ENCODE data around the gene TK2.

TK2 gene

GRCh38 chr16:66541388-66542355 lies 8.2 kb downstream of the TK2 start:
- Histone ChIP-seq H3K27ac (no peak overlapping the region), H3K27me3 (no peaks in the 10 kb centered on the region), H3K36me3 (peaks cover 17 to 85% (median 28%) of the 10 kb centered on the region in 3 donors), H3K4me1 (peaks cover 0 to 3% (median 0%) of the 10 kb centered on the region in 4 donors), H3K4me3 (no peak overlapping the region), H3K9me3 (no peaks in the 10 kb centered on the region)
- TF ChIP-seq CTCF (IDR thresholded peaks at IDR 0.05): no peak
- intact Hi-C loops (cut with DNase I; ENCODE audit: low total_unique reads): loop anchor here (10.0 kb wide), 1 partner anchor 333 kb away; no protein-coding TSS in a partner anchor
- DNase-seq: no peak

- Histone ChIP-seq H3K4me3 (no peak overlapping the region), H3K27me3 (no peaks in the 10 kb centered on the region), H3K9me3 (no peaks in the 10 kb centered on the region), H3K4me1 (peaks cover 0 to 3% (median 0%) of the 10 kb centered on the region in 4 donors), H3K36me3 (peaks cover 33 to 95% (median 45%) of the 10 kb centered on the region in 3 donors), H3K27ac (no peak overlapping the region)
- no peak for TF ChIP-seq CTCF (IDR thresholded peaks at IDR 0.05)
- no peak for DNase-seq
- intact Hi-C loops (cut with DNase I; ENCODE audit: low total_unique reads): loop anchor here (10.0 kb wide), 1 partner anchor 335 kb away; no protein-coding TSS in a partner anchor
These were observed 10.1 kb downstream of the TK2 start for GRCh38 chr16:66539623-66540469.

- H3K27ac ChIP-seq: no peak overlapping the region
- peaks cover 0 to 3% (median 0%) of the 10 kb centered on the region in 4 donors for H3K4me1 ChIP-seq
- intact Hi-C loops (cut with DNase I; ENCODE audit: low total_unique reads): no loop called here
These were observed 11.0 kb downstream of the TK2 start for GRCh38 chr16:66538910-66539309.

GRCh38 chr16:66537236-66537635 lies 12.7 kb downstream of the TK2 start:
- H3K27ac ChIP-seq: no peak overlapping the region
- intact Hi-C loops (cut with DNase I; ENCODE audit: low total_unique reads): no loop called here
- peaks cover 39 to 92% (median 45%) of the 10 kb centered on the region in 3 donors for H3K36me3 ChIP-seq

More at GRCh38 chr16:66538910-66539309, 11.0 kb downstream of the TK2 start:
- DNase-seq: no peak
- TF ChIP-seq CTCF (IDR thresholded peaks at IDR 0.05): no peak
- H3K36me3 ChIP-seq: peaks cover 33 to 95% (median 45%) of the 10 kb centered on the region in 3 donors
- no peak overlapping the region for H3K4me3 ChIP-seq
- no peaks in the 10 kb centered on the region for H3K27me3 ChIP-seq
- no peaks in the 10 kb centered on the region for H3K9me3 ChIP-seq

More at GRCh38 chr16:66537236-66537635, 12.7 kb downstream of the TK2 start:
- TF ChIP-seq CTCF (IDR thresholded peaks at IDR 0.05): no peak
- Histone ChIP-seq H3K27me3 (no peaks in the 10 kb centered on the region), H3K4me3 (no peak overlapping the region), H3K4me1 (peaks cover 0 to 3% (median 0%) of the 10 kb centered on the region in 4 donors), H3K9me3 (no peaks in the 10 kb centered on the region)
- no peak for DNase-seq
